HepG2 (cell line): Measurements from ENCODE around the gene SLIT3. TPM values are rescaled to one million over a fixed set of nuclear protein-coding genes. Genes with fewer than 3 reads are reported as not detected.

ENCODE experiments used
- ATAC-seq: fragments of 200-7000 bp; cut with Tn5 transposase; 3 replicates; pipeline ENCODE4 v1.9.1; 2020; ENCODE audit warnings: mild to moderate bottlenecking, moderate library complexity
- BruUV-seq: library from RNA; stranded (reverse); fragments of 400-500 nt; replicated peaks from 2 replicates; lab custom pipeline; 2021; lab: Mats Ljungman, UMichigan
- CTCF ChIA-PET: fragments of 300-600 bp; formaldehyde crosslinking; extraction: SDS; loops from one replicate; lab custom pipeline; 2021; ENCODE audit warnings: low total read pairs, inconsistent platforms, low intra/inter-chr PET ratio; lab: Yijun Ruan, JAX
- POLR2A ChIA-PET: fragments of 350-600 bp; sonication (Branson Sonifier 250); formaldehyde crosslinking; loops from one replicate; lab custom pipeline; 2020; ENCODE audit warnings: antibody characterized with exemption, inconsistent platforms; lab: Yijun Ruan, JAX
- DNase-seq: peaks from one replicate; pipeline ENCODE4 v3.0.0-alpha.2; 2015; ENCODE audit warnings: low spot score
- FAIRE-seq: peaks from 3 replicates; lab custom pipeline; 2011; peaks lifted over from hg19 to GRCh38; lab: Jason Lieb, UNC
- H2AFZ ChIP-seq: one replicate; pipeline ENCODE4 v1.6.1; 2011; ENCODE audit warnings: low read length, inconsistent platforms
- H3K27ac ChIP-seq: fragments of 300-600 bp; 3 replicates; pipeline ENCODE4 v1.8.0; 2011; ENCODE audit warnings: mixed run types, mild to moderate bottlenecking, mixed read lengths, low read length, inconsistent platforms; ENCODE audit not compliant: insufficient read depth; ENCODE audit errors: extremely low read length
- H3K27me3 ChIP-seq, 2 experiments: fragments of 200-600 bp in 1 of 2; 2 replicates in 1 of 2; 3 replicates in 1 of 2; pipeline versions ENCODE4 v1.6.0 to v1.8.0; 2011; ENCODE audit warnings: low read length in 2 of 2, mild to moderate bottlenecking in 2 of 2, moderate library complexity in 2 of 2, inconsistent platforms in 1 of 2; ENCODE audit not compliant: insufficient read depth in 2 of 2, control insufficient read depth in 1 of 2
- H3K36me3 ChIP-seq, 2 experiments: fragments of 200-600 bp in 1 of 2; replicated peaks in 1 of 2; 2 replicates in 1 of 2; 3 replicates in 1 of 2; pipeline versions ENCODE4 v1.5.1 to v1.8.0; 2011; ENCODE audit warnings: low read length in 2 of 2, inconsistent platforms in 1 of 2; ENCODE audit not compliant: insufficient read depth in 2 of 2, control insufficient read depth in 1 of 2
- H3K4me1 ChIP-seq: 2 replicates; pipeline ENCODE4 v1.5.1; 2012; ENCODE audit warnings: low read length, inconsistent platforms; ENCODE audit not compliant: insufficient read depth
- H3K4me2 ChIP-seq: 2 replicates; pipeline ENCODE4 v1.6.0; 2011; ENCODE audit warnings: low read depth, low read length, inconsistent platforms
- H3K4me3 ChIP-seq, 3 experiments: fragments of 200-600 bp in 1 of 3; sonication (generic), shearing (Covaris generic) in 1 of 3; replicated peaks in 1 of 3; 2 replicates each; pipeline ENCODE4 v1.5.1; 2011 to 2016; ENCODE audit warnings: low read length in 3 of 3, inconsistent platforms in 2 of 3, low read depth in 2 of 3, mild to moderate bottlenecking in 2 of 3, control low read depth in 1 of 3, mixed read lengths in 1 of 3; ENCODE audit not compliant: insufficient read depth in 1 of 3
- H3K79me2 ChIP-seq: one replicate; pipeline ENCODE4 v1.6.1; 2011; ENCODE audit warnings: low read length, inconsistent platforms; ENCODE audit not compliant: insufficient read depth
- H3K9ac ChIP-seq: 2 replicates; pipeline ENCODE4 v1.6.0; 2011; ENCODE audit warnings: mild to moderate bottlenecking, low read depth, low read length, inconsistent platforms; ENCODE audit not compliant: insufficient read depth
- H3K9me3 ChIP-seq: 2 replicates; pipeline ENCODE4 v1.5.1; 2012; ENCODE audit warnings: mild to moderate bottlenecking, low read length
- H4K20me1 ChIP-seq: 2 replicates; pipeline ENCODE4 v1.6.0; 2011; ENCODE audit warnings: inconsistent platforms, mild to moderate bottlenecking, low read length, moderate library complexity; ENCODE audit not compliant: insufficient read depth
- POLR2AphosphoS2 ChIP-seq: IDR thresholded peaks from 2 replicates; pipeline ENCODE4 v1.6.1; 2011; ENCODE audit warnings: low read depth, low read length, improper control_type of control experiment
- STAT5B ChIP-seq: sonication (generic); formaldehyde crosslinking; IDR thresholded peaks from 2 replicates; pipeline ENCODE4 v1.4.0; 2020; ENCODE audit warnings: missing genetic modification reagents
- TSC22D2 ChIP-seq: sonication (generic); formaldehyde crosslinking; IDR thresholded peaks from 2 replicates; pipeline ENCODE4 v1.5.1; 2020; ENCODE audit warnings: missing genetic modification reagents, mild to moderate bottlenecking, borderline replicate concordance
- ZFP1 ChIP-seq: IDR thresholded peaks from 2 replicates; pipeline ENCODE4 v1.6.1; 2016
- ZNF10 ChIP-seq: sonication (generic); formaldehyde crosslinking; IDR thresholded peaks from 2 replicates; pipeline ENCODE4 v1.4.0; 2020; ENCODE audit warnings: mild to moderate bottlenecking, low read depth, missing genetic modification reagents, borderline replicate concordance
- ZNF577 ChIP-seq: sonication (generic); formaldehyde crosslinking; IDR thresholded peaks from 2 replicates; pipeline ENCODE4 v1.4.0; 2020; ENCODE audit warnings: mild to moderate bottlenecking, low read depth, missing genetic modification reagents, borderline replicate concordance
- ZNF670 ChIP-seq: sonication (generic); formaldehyde crosslinking; IDR thresholded peaks from 2 replicates; pipeline ENCODE4 v1.8.0; 2022; ENCODE audit warnings: mild to moderate bottlenecking, missing genetic modification reagents, borderline replicate concordance
- ZSCAN29 ChIP-seq: sonication (generic); formaldehyde crosslinking; conservative IDR thresholded peaks from 2 replicates; pipeline ENCODE4 v1.4.0; 2020; ENCODE audit warnings: mild to moderate bottlenecking, missing genetic modification reagents
- WGBS: methylation state at CpG from one replicate; pipeline ENCODE4 v1.1.6; 2017; ENCODE audit warnings: low lambda C conversion rate; 5-methylcytosine and 5-hydroxymethylcytosine counted together
- in situ Hi-C: cut with HindIII; loops from 2 replicates; pipeline ENCODE4 v1.10.0; 2017; ENCODE audit warnings: low pct_unique_long_range_greater_than_20kb; ENCODE audit not compliant: extremely low pct_ligation_motif_present
- intact Hi-C: fragments of 100-400 bp; cut with micrococcal nuclease; formaldehyde crosslinking; loops from one replicate; pipeline ENCODE4 v1.10.0; 2022; ENCODE audit not compliant: unreplicated experiment
- polyA plus RNA-seq, 8 experiments: library from polyadenylated mRNA; depleted of rRNA in 3 of 8; stranded (reverse) in 7 of 8; unstranded in 1 of 8; fragments of >200 nt; fragmentation: Illumina TruSeq in 4 of 8; extraction: Trizol in 4 of 8; gene quantifications; 2 replicates each; pipeline versions ENCODE4 v1.2.1 to v1.2.3, GENCODE V29; 2011 to 2016; ENCODE audit warnings: low read depth in 4 of 8, missing spikeins in 1 of 8, mixed read lengths in 1 of 8; ENCODE audit not compliant: insufficient read depth in 1 of 8
- total RNA-seq, 5 experiments: library from RNA; depleted of rRNA; stranded (reverse); fragments of >200 nt; fragmentation: Illumina TruSeq; extraction: Trizol; gene quantifications; 2 replicates each; pipeline ENCODE4 v1.2.3, GENCODE V29; 2016; ENCODE audit warnings: low read depth in 1 of 5
- TF ChIP-seq, protein P1 (sequence below): sonication (generic); formaldehyde crosslinking; IDR thresholded peaks from 2 replicates; pipeline ENCODE4 v1.5.1; 2020; ENCODE audit warnings: missing genetic modification reagents, mild to moderate bottlenecking, borderline replicate concordance
- TF ChIP-seq, protein P2 (sequence below): sonication (generic); formaldehyde crosslinking; IDR thresholded peaks from 2 replicates; pipeline ENCODE4 v1.5.1; 2020; ENCODE audit warnings: mild to moderate bottlenecking, missing genetic modification reagents, borderline replicate concordance
- TF ChIP-seq, protein P3 (sequence below): sonication (generic); formaldehyde crosslinking; IDR thresholded peaks from 2 replicates; pipeline ENCODE4 v1.4.0; 2020; ENCODE audit warnings: missing genetic modification reagents

The SLIT3 gene
- total and polyA plus RNA-seq, 2 of the 13 experiments (the other 11 are each of a cell fraction or from before 2014, with no cell fraction given) = not detected

DNA sequence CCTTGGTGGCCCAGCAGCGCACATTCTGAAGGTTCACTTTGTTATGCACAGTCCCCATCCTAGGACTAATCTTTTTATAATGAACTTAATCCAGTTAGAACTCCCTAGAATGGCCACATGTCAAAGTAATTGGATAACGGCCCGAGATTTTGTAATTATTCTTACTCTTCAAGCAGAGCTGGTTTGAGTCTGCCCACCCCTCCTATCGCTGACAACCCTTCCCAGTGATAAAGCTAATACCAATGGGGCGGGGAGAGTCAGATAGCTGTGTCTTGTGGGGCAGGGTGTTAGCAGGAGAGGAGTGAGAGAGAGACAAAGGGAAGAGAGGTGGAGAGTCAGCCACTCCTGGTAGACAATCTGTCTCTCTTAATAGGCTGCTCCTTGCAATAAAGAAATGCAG lies 356.9 kb downstream of the SLIT3 start:
- peaks cover 0 to 8% of the 10 kb centered on the region in 2 experiments; a peak in 1 of 5 replicates for H3K27me3 ChIP-seq
- H3K36me3 ChIP-seq = no peaks in the 10 kb centered on the region
- no peak overlapping the region for H2AFZ ChIP-seq
- no peak overlapping the region for H3K4me3 ChIP-seq
- in situ Hi-C loops = no loop called here
- no peaks in the 10 kb centered on the region for H3K9me3 ChIP-seq
- ATAC-seq = no peak
- no peak for FAIRE-seq
- no peak overlapping the region for H3K27ac ChIP-seq
- DNase-seq = no peak
- H3K4me2 ChIP-seq = no peak overlapping the region
- TF ChIP-seq ZFP1 (CRISPR knock-in tag) (no peak), ZSCAN29 (no peak), ZNF10 (CRISPR knock-in tag) (no peak), STAT5B (CRISPR knock-in tag) (no peak), TSC22D2 (CRISPR knock-in tag) (no peak), POLR2AphosphoS2 (no peak), ZNF670 (CRISPR knock-in tag) (no peak), ZNF577 (CRISPR knock-in tag) (no peak)
- TF ChIP-seq, protein P1, sequence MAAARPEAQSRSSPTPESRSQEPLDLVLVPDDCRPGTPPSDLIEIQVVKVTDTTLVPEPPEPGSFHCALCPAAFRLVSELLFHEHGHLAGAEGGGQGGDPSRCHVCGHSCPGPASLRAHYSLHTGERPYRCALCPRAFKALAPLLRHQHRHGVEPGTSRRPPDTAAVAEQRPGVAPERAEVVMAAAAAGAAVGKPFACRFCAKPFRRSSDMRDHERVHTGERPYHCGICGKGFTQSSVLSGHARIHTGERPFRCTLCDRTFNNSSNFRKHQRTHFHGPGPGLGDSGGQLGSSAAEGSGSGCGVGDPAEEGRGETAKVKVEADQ (CRISPR knock-in tag) = no peak
- TF ChIP-seq, protein P2, sequence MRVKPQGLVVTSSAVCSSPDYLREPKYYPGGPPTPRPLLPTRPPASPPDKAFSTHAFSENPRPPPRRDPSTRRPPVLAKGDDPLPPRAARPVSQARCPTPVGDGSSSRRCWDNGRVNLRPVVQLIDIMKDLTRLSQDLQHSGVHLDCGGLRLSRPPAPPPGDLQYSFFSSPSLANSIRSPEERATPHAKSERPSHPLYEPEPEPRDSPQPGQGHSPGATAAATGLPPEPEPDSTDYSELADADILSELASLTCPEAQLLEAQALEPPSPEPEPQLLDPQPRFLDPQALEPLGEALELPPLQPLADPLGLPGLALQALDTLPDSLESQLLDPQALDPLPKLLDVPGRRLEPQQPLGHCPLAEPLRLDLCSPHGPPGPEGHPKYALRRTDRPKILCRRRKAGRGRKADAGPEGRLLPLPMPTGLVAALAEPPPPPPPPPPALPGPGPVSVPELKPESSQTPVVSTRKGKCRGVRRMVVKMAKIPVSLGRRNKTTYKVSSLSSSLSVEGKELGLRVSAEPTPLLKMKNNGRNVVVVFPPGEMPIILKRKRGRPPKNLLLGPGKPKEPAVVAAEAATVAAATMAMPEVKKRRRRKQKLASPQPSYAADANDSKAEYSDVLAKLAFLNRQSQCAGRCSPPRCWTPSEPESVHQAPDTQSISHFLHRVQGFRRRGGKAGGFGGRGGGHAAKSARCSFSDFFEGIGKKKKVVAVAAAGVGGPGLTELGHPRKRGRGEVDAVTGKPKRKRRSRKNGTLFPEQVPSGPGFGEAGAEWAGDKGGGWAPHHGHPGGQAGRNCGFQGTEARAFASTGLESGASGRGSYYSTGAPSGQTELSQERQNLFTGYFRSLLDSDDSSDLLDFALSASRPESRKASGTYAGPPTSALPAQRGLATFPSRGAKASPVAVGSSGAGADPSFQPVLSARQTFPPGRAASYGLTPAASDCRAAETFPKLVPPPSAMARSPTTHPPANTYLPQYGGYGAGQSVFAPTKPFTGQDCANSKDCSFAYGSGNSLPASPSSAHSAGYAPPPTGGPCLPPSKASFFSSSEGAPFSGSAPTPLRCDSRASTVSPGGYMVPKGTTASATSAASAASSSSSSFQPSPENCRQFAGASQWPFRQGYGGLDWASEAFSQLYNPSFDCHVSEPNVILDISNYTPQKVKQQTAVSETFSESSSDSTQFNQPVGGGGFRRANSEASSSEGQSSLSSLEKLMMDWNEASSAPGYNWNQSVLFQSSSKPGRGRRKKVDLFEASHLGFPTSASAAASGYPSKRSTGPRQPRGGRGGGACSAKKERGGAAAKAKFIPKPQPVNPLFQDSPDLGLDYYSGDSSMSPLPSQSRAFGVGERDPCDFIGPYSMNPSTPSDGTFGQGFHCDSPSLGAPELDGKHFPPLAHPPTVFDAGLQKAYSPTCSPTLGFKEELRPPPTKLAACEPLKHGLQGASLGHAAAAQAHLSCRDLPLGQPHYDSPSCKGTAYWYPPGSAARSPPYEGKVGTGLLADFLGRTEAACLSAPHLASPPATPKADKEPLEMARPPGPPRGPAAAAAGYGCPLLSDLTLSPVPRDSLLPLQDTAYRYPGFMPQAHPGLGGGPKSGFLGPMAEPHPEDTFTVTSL (CRISPR knock-in tag) = no peak
- TF ChIP-seq, protein P3, sequence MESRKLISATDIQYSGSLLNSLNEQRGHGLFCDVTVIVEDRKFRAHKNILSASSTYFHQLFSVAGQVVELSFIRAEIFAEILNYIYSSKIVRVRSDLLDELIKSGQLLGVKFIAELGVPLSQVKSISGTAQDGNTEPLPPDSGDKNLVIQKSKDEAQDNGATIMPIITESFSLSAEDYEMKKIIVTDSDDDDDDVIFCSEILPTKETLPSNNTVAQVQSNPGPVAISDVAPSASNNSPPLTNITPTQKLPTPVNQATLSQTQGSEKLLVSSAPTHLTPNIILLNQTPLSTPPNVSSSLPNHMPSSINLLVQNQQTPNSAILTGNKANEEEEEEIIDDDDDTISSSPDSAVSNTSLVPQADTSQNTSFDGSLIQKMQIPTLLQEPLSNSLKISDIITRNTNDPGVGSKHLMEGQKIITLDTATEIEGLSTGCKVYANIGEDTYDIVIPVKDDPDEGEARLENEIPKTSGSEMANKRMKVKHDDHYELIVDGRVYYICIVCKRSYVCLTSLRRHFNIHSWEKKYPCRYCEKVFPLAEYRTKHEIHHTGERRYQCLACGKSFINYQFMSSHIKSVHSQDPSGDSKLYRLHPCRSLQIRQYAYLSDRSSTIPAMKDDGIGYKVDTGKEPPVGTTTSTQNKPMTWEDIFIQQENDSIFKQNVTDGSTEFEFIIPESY = no peak
- TF ChIP-seq, all 625 proteins: peak for 0
- BruUV-seq = no TSS peak
- CTCF ChIA-PET = no interaction called here
- 0% methylated on average over 5 of the region's 5 CpGs for WGBS
- intact Hi-C loops = no loop called here
- H3K4me1 ChIP-seq = no peaks in the 10 kb centered on the region
- no peaks in the 10 kb centered on the region for H4K20me1 ChIP-seq
- no peak overlapping the region for H3K9ac ChIP-seq
- POLR2A ChIA-PET = no interaction called here
- H3K79me2 ChIP-seq = no peaks in the 10 kb centered on the region
